OCI-LY3 (cell line): Measurements from ENCODE around the gene SCP2.
"Not testable (repeated sequence)": the region's sequence is repeated elsewhere in the genome, so short reads cannot be mapped to it uniquely, and the experiment has no call there.

Experiments
- H2AFZ ChIP-seq: fragments of 200-600, 300-600 bp; shearing (Covaris generic); 2 replicates; pipeline ENCODE4 v1.6.0; 2014; ENCODE audit warnings: antibody characterized with exemption, low read depth, low read length
- H3K27ac ChIP-seq: fragments of 200-600, 300-600 bp; sonication (generic); 2 replicates; pipeline ENCODE4 v1.5.1; 2014; ENCODE audit warnings: mild to moderate bottlenecking, low read length, moderate library complexity, mixed read lengths
- H3K27me3 ChIP-seq: fragments of 200-600, 300-600 bp; sonication (generic); 2 replicates; pipeline ENCODE4 v1.6.1; 2014; ENCODE audit warnings: low read depth, low read length, mixed read lengths
- H3K36me3 ChIP-seq: fragments of 200-600, 300-600 bp; sonication (generic); replicated peaks from 2 replicates; pipeline ENCODE3; 2014; ENCODE audit warnings: low read depth, low read length, mixed read lengths
- H3K4me1 ChIP-seq: fragments of 300-600, 200-600 bp; sonication (generic); 2 replicates; pipeline ENCODE4 v1.6.1; 2014; ENCODE audit warnings: low read length, mixed read lengths
- H3K4me2 ChIP-seq: fragments of 200-600, 300-600 bp; sonication (generic); 2 replicates; pipeline ENCODE4 v1.6.1; 2014; ENCODE audit warnings: low read length, mixed read lengths
- H3K4me3 ChIP-seq: fragments of 300-600, 200-600 bp; sonication (generic); 2 replicates; pipeline ENCODE4 v1.5.1; 2014; ENCODE audit warnings: antibody characterized with exemption, mild to moderate bottlenecking, low read length, moderate library complexity
- H3K79me2 ChIP-seq: fragments of 300-600, 200-600 bp; shearing (Covaris generic); 2 replicates; pipeline ENCODE4 v1.6.1; 2014; ENCODE audit warnings: mild to moderate bottlenecking, low read length, mixed read lengths
- H3K9ac ChIP-seq: fragments of 300-600, 200-600 bp; shearing (Covaris generic); 2 replicates; pipeline ENCODE4 v1.6.0; 2014; ENCODE audit warnings: mild to moderate bottlenecking, low read length, moderate library complexity
- H3K9me3 ChIP-seq: fragments of 200-600, 300-600 bp; shearing (Covaris generic); 2 replicates; pipeline ENCODE4 v1.6.1; 2014; ENCODE audit warnings: low read length, mixed read lengths; ENCODE audit not compliant: insufficient read depth
- H4K20me1 ChIP-seq: fragments of 200-600, 300-600 bp; sonication (generic); 2 replicates; pipeline ENCODE4 v1.6.1; 2016; ENCODE audit warnings: low read length, mixed read lengths; ENCODE audit not compliant: insufficient read depth
- EZH2phosphoT487 ChIP-seq: fragments of 200-600 bp; shearing (Covaris generic); IDR thresholded peaks from 2 replicates; pipeline ENCODE4 v1.6.1; 2018; ENCODE audit warnings: antibody characterized with exemption, mixed run types, low read depth
- TF ChIP-seq, protein P1 (sequence below): fragments of 200-600, 300-600 bp; sonication (generic); IDR thresholded peaks from 2 replicates; pipeline ENCODE4 v1.5.1; 2014; ENCODE audit warnings: antibody characterized with exemption, low read length, low read depth

Gene SCP2

DNA sequence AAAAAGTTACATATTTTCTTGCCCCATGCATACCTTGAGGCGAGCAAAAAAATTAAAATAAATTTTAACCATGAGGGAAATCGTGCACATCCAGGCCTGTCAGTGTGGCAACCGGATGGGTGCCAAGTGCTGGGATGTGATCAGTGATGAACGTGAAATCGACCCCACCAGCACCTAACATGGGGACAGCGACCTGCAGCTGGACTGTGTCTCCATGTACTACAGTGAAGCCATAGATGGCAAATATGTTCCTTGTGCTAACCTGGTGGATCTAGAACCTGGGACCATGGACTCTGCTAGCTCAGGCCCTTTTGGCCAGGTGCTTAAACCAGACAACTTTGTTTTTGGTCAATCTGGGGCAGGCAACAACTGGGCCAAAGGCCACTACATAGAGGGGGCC is 67.6 kb downstream of the SCP2 start:
- H3K9me3 ChIP-seq, result no peaks in the 10 kb centered on the region
- no peaks in the 10 kb centered on the region for H3K36me3 ChIP-seq
- no peaks in the 10 kb centered on the region for H4K20me1 ChIP-seq
- H3K27ac ChIP-seq, result no peak overlapping the region
- TF ChIP-seq EZH2phosphoT487, result no peak
- TF ChIP-seq, protein P1, sequence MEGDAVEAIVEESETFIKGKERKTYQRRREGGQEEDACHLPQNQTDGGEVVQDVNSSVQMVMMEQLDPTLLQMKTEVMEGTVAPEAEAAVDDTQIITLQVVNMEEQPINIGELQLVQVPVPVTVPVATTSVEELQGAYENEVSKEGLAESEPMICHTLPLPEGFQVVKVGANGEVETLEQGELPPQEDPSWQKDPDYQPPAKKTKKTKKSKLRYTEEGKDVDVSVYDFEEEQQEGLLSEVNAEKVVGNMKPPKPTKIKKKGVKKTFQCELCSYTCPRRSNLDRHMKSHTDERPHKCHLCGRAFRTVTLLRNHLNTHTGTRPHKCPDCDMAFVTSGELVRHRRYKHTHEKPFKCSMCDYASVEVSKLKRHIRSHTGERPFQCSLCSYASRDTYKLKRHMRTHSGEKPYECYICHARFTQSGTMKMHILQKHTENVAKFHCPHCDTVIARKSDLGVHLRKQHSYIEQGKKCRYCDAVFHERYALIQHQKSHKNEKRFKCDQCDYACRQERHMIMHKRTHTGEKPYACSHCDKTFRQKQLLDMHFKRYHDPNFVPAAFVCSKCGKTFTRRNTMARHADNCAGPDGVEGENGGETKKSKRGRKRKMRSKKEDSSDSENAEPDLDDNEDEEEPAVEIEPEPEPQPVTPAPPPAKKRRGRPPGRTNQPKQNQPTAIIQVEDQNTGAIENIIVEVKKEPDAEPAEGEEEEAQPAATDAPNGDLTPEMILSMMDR, result no peak
- no peaks in the 10 kb centered on the region for H3K27me3 ChIP-seq
- H3K9ac ChIP-seq, result no peak overlapping the region
- H3K4me2 ChIP-seq, result no peak overlapping the region
- no peak overlapping the region for H2AFZ ChIP-seq
- no peaks in the 10 kb centered on the region for H3K4me1 ChIP-seq
- no peak overlapping the region for H3K4me3 ChIP-seq
- H3K79me2 ChIP-seq, result no peaks in the 10 kb centered on the region

DNA sequence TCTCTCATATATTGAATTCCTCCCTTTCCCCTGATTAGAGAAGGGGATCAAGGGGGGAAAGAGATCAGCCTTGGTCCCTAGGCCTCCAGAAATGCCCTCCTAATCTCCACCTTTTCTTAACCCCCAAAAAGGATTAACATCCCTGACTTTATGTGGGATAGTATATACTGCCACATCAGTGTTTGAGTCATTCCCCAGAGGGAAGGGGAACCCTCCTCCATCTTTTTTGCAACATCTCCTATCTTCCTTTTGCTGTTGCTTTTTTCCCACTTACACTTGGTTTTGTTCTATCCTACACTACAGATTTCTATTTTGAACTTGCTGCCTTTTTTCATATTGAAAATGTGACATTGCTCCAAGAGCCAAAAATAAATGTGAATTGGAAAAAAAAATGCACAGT is 69.6 kb downstream of the SCP2 start:
- Histone ChIP-seq H3K27ac (no peak overlapping the region), H3K4me3 (no peak overlapping the region), H3K9me3 (no peaks in the 10 kb centered on the region), H3K4me1 (no peaks in the 10 kb centered on the region), H3K4me2 (no peak overlapping the region), H3K36me3 (no peaks in the 10 kb centered on the region), H3K27me3 (no peaks in the 10 kb centered on the region), H3K79me2 (no peaks in the 10 kb centered on the region), H2AFZ (no peak overlapping the region), H4K20me1 (no peaks in the 10 kb centered on the region), H3K9ac (no peak overlapping the region)
- TF ChIP-seq, protein P1, result no peak
- no peak for TF ChIP-seq EZH2phosphoT487

DNA sequence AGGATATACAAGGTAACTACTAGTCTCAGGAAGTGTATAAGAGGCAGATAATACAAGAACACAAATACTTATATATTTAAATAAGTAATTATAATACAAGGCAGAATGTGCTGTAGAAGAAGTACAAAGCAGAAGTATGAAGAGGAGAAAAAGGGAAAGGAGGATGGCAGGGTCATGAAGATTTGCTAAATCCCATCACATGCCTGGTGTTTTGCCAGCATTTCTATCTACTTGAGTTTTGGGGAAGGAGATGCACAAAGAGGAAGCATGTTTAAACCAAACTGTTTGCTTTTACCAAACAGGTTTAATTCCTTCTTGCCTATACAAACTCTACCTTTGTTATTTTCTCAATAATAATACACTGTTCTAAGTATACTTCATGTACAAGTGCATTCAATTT is 74.1 kb downstream of the SCP2 start:
- no peak overlapping the region for H3K4me3 ChIP-seq
- H3K27me3 ChIP-seq, result no peaks in the 10 kb centered on the region
- H3K27ac ChIP-seq, result no peak overlapping the region
- H3K79me2 ChIP-seq, result no peaks in the 10 kb centered on the region
- no peaks in the 10 kb centered on the region for H4K20me1 ChIP-seq
- H3K36me3 ChIP-seq, result no peaks in the 10 kb centered on the region
- H3K9me3 ChIP-seq, result no peaks in the 10 kb centered on the region
- H3K4me2 ChIP-seq, result no peak overlapping the region
- TF ChIP-seq EZH2phosphoT487, result no peak
- TF ChIP-seq, protein P1, result no peak
- H2AFZ ChIP-seq, result no peak overlapping the region
- no peaks in the 10 kb centered on the region for H3K4me1 ChIP-seq
- no peak overlapping the region for H3K9ac ChIP-seq

DNA sequence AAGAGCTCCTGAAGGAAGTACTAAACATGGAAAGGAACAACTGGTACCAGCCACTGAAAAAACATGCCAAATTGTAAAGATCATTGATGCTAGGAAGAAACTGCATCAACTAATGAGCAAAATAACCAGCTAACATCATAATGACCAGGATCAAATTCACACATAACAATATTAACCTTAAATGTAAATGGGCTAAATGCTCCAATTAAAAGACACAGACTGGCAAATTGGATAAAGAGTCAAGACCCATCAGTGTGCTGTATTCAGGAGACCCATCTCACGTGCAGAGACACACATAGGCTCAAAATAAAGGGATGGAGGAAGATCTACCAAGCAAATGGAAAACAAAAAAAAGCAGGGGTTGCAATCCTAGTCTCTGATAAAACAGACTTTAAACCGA is 79.5 kb downstream of the SCP2 start:
- H3K4me3 ChIP-seq, H3K27ac ChIP-seq, H3K27me3 ChIP-seq, H2AFZ ChIP-seq, H4K20me1 ChIP-seq, H3K36me3 ChIP-seq, H3K4me1 ChIP-seq, H3K9ac ChIP-seq, H3K9me3 ChIP-seq, H3K79me2 ChIP-seq, H3K4me2 ChIP-seq: not testable (repeated sequence)

DNA sequence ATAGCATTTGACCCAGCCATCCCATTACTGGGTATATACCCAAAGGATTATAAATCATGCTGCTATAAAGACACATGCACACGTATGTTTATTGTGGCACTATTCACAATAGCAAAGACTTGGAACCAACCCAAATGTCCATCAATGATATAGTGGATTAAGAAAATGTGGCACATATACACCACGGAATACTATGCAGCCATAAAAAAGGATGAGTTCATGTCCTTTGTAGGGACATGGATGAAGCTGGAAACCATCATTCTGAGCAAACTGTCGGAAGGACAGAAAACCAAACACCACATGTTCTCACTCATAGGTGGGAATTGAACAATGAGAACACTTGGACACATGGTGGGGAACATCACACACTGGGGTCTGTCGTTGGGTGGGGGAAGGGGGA is 83.2 kb downstream of the SCP2 start:
- not testable (repeated sequence) for H3K4me1 ChIP-seq, H3K27ac ChIP-seq, H3K36me3 ChIP-seq, H3K79me2 ChIP-seq, H3K9me3 ChIP-seq, H3K4me2 ChIP-seq, H2AFZ ChIP-seq, H3K4me3 ChIP-seq, H3K9ac ChIP-seq, H3K27me3 ChIP-seq, H4K20me1 ChIP-seq
